Measurements from ENCODE around the gene TCF7. TPM values are rescaled to one million over a fixed set of nuclear protein-coding genes. Genes with fewer than 3 reads are reported as not detected.
A peak's percentile ranks its signal among the peaks of the same experiment; 100 is the strongest.

The TCF7 gene
- total RNA-seq, 1 donor from 2014 or later, result under 0.01 TPM

GRCh38 chr5:134129411-134130238, 15.1 kb downstream of the TCF7 start:
- TF ChIP-seq CTCF (IDR thresholded peaks at IDR 0.05; ENCODE audit: insufficient read depth, low read length, severe bottlenecking), result no peak
- Histone ChIP-seq H3K4me3 (ENCODE audit: low read depth, low read length) (no peak overlapping the region), H3K27me3 (ENCODE audit: control insufficient read depth, insufficient read depth, low read length) (no peaks in the 10 kb centered on the region), H3K36me3 (ENCODE audit: control insufficient read depth, insufficient read depth, low read length) (peaks cover 2% of the 10 kb centered on the region)
- FAIRE-seq (no peak), DNase-seq (ENCODE audit: low read depth) (no peak)

DNA sequence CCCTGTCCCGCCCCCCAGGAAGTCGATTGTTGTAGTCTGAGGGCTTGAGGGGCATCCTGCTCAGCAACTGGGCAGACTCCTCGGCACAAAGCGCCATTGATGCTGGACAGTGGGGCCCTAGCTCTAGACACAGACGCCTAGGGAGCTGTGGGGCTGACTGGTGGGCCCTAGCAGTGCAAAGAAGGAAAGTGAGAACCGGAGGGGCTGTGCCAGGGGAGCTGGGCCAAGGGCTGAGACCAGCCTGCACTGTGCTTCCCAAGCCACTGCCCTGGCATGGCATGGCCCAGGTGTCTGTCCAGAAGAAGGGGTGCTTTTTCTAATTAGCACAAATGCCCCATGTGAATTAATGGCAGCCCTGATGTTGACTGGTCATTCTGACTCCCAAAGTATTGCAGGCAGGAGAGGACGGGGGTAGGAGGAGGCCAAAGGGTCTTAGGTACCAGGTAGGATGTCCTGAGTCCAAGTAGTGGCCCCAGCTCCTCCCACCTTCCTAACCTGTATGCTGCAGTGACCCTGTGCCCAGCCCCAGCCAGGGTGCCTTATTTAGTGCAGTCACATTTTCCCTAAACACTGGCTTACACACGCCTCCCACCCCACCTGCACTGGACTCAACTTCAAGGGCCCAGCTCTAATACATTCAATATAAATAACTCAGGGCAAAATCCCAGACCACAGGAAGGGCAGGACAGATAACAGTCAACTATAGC, 15.9 kb downstream of the TCF7 start:
- no peak for TF ChIP-seq CTCF (IDR thresholded peaks at IDR 0.05; ENCODE audit: insufficient read depth, low read length, severe bottlenecking)
- Histone ChIP-seq H3K27me3 (ENCODE audit: control insufficient read depth, insufficient read depth, low read length) (no peaks in the 10 kb centered on the region), H3K36me3 (ENCODE audit: control insufficient read depth, insufficient read depth, low read length) (peaks cover 2% of the 10 kb centered on the region), H3K4me3 (ENCODE audit: low read depth, low read length) (no peak overlapping the region)
- FAIRE-seq (no peak), DNase-seq (ENCODE audit: low read depth) (no peak)

- TF ChIP-seq CTCF (IDR thresholded peaks at IDR 0.05; ENCODE audit: insufficient read depth, low read length, severe bottlenecking), result no peak
- Histone ChIP-seq H3K27me3 (ENCODE audit: control insufficient read depth, insufficient read depth, low read length) (no peaks in the 10 kb centered on the region), H3K4me3 (ENCODE audit: low read depth, low read length) (no peak overlapping the region), H3K36me3 (ENCODE audit: control insufficient read depth, insufficient read depth, low read length) (peaks cover 3% of the 10 kb centered on the region)
- DNase-seq (ENCODE audit: low read depth) (no peak), FAIRE-seq (peak; percentile 13)
These were observed 16.7 kb downstream of the TCF7 start for GRCh38 chr5:134131165-134131564.

GRCh38 chr5:134131578-134132350, 17.3 kb downstream of the TCF7 start:
- DNase-seq (ENCODE audit: low read depth), result no peak
- no peaks in the 10 kb centered on the region for H3K27me3 ChIP-seq (ENCODE audit: control insufficient read depth, insufficient read depth, low read length)
- no peak for TF ChIP-seq CTCF (IDR thresholded peaks at IDR 0.05; ENCODE audit: insufficient read depth, low read length, severe bottlenecking)
- peaks cover 6% of the 10 kb centered on the region for H3K36me3 ChIP-seq (ENCODE audit: control insufficient read depth, insufficient read depth, low read length)
- no peak overlapping the region for H3K4me3 ChIP-seq (ENCODE audit: low read depth, low read length)
- FAIRE-seq, result no peak

- DNase-seq (ENCODE audit: low read depth) (no peak), FAIRE-seq (no peak)
- Histone ChIP-seq H3K27me3 (ENCODE audit: control insufficient read depth, insufficient read depth, low read length) (no peaks in the 10 kb centered on the region), H3K36me3 (ENCODE audit: control insufficient read depth, insufficient read depth, low read length) (peaks cover 6% of the 10 kb centered on the region), H3K4me3 (ENCODE audit: low read depth, low read length) (no peak overlapping the region)
- TF ChIP-seq CTCF (IDR thresholded peaks at IDR 0.05; ENCODE audit: insufficient read depth, low read length, severe bottlenecking), result no peak
These were observed 18.1 kb downstream of the TCF7 start for GRCh38 chr5:134132372-134133187.

All from bronchial epithelial cell (primary cell).